B cell (primary cell): ENCODE measurements around the gene DBF4B. TPM values are rescaled to one million over a fixed set of nuclear protein-coding genes. Genes with fewer than 3 reads are reported as not detected.

Experiments used
- ATAC-seq: fragments of 200-7000 bp; cut with Tn5 transposase; one replicate; pipeline ENCODE4 v1.10.0; 2021; ENCODE audit warnings: low read depth, mild to moderate bottlenecking, moderate number of reproducible peaks, moderate library complexity
- CTCF ChIA-PET: fragments of 350-600 bp; sonication (Branson Sonifier 250); formaldehyde crosslinking; loops from one replicate; lab custom pipeline; 2021; ENCODE audit warnings: antibody characterized with exemption, inconsistent platforms; lab: Charles Lee
- POLR2A ChIA-PET: fragments of 350-600 bp; sonication (Branson Sonifier 250); formaldehyde crosslinking; loops from one replicate; lab custom pipeline; 2021; ENCODE audit warnings: antibody characterized with exemption; lab: Charles Lee
- DNase-seq: peaks from one replicate; pipeline ENCODE4 v3.0.0; 2013
- H2AFZ ChIP-seq: 2 replicates; pipeline ENCODE4 v1.6.1; 2012; ENCODE audit warnings: mild to moderate bottlenecking, low read depth, low read length; ENCODE audit not compliant: insufficient read depth, poor library complexity, severe bottlenecking
- H3K27ac ChIP-seq, 2 donors: 1 replicate in 1 of 2; 2 replicates in 1 of 2; pipeline ENCODE4 v1.5.1; 2012 to 2013; ENCODE audit warnings: low read length in 2 of 2, mild to moderate bottlenecking in 2 of 2, moderate library complexity in 1 of 2
- H3K27me3 ChIP-seq, 4 experiments: fragments of 200-600 bp in 1 of 4; sonication (generic) in 1 of 4; replicated peaks in 1 of 4; 1 replicate in 2 of 4; 2 replicates in 2 of 4; pipeline versions ENCODE4 v1.6.1 to v1.7.0; 2013 to 2016; ENCODE audit warnings: low read length in 3 of 4, mild to moderate bottlenecking in 2 of 4, mixed read lengths in 1 of 4, moderate library complexity in 1 of 4; ENCODE audit not compliant: insufficient read depth in 4 of 4, control insufficient read depth in 3 of 4; ENCODE audit errors: control extremely low read depth in 1 of 4
- H3K36me3 ChIP-seq, 2 experiments: replicated peaks in 1 of 2; 1 replicate in 1 of 2; 2 replicates in 1 of 2; pipeline versions ENCODE4 v1.6.1 to v1.7.1; 2013; ENCODE audit warnings: low read length in 1 of 2; ENCODE audit not compliant: insufficient read depth in 2 of 2, control insufficient read depth in 1 of 2; ENCODE audit errors: control extremely low read depth in 1 of 2, extremely low read depth in 1 of 2
- H3K4me1 ChIP-seq, 2 donors: fragments of 200-600 bp in 1 of 2; sonication (generic) in 1 of 2; 1 replicate in 1 of 2; 2 replicates in 1 of 2; pipeline versions ENCODE4 v1.5.1 to v1.6.1; 2013 to 2017; ENCODE audit warnings: low read length in 2 of 2; ENCODE audit not compliant: control insufficient read depth in 2 of 2, insufficient read depth in 2 of 2
- H3K4me2 ChIP-seq: replicated peaks from 2 replicates; pipeline ENCODE3; 2012; ENCODE audit warnings: mild to moderate bottlenecking, low read depth, low read length; ENCODE audit not compliant: poor library complexity, severe bottlenecking
- H3K4me3 ChIP-seq, 5 experiments: fragments of 200-600 bp in 1 of 5; sonication (generic) in 1 of 5; 1 replicate in 3 of 5; 2 replicates in 2 of 5; pipeline versions ENCODE4 v1.5.1 to v1.7.0; 2011 to 2016; ENCODE audit warnings: low read length in 4 of 5, mild to moderate bottlenecking in 4 of 5, low read depth in 2 of 5, control low read depth in 1 of 5, moderate library complexity in 1 of 5; ENCODE audit not compliant: insufficient read depth in 1 of 5; ENCODE audit errors: control extremely low read depth in 1 of 5, extremely low read depth in 1 of 5
- H3K79me2 ChIP-seq: fragments of 200-600 bp; sonication (generic); one replicate; pipeline ENCODE4 v1.6.0; 2016; ENCODE audit warnings: low read length; ENCODE audit not compliant: control insufficient read depth, insufficient read depth
- H3K9ac ChIP-seq: fragments of 200-600 bp; sonication (generic); 2 replicates; pipeline ENCODE4 v1.6.1; 2017; ENCODE audit warnings: mild to moderate bottlenecking, low read length, moderate library complexity
- H3K9me3 ChIP-seq, 3 donors: one replicate each; pipeline versions ENCODE4 v1.6.1 to v1.7.1; 2013; ENCODE audit warnings: low read length in 2 of 3; ENCODE audit not compliant: control insufficient read depth in 2 of 3, insufficient read depth in 1 of 3; ENCODE audit errors: control extremely low read depth in 1 of 3
- H4K20me1 ChIP-seq: 2 replicates; pipeline ENCODE4 v1.6.0; 2012; ENCODE audit warnings: mild to moderate bottlenecking, low read length; ENCODE audit not compliant: insufficient read depth, control insufficient read depth, poor library complexity, severe bottlenecking
- H3K27ac Mint-ChIP-seq: one replicate; pipeline ENCODE4 v1.8.0; 2021; ENCODE audit warnings: mixed read lengths
- H3K27me3 Mint-ChIP-seq: one replicate; pipeline ENCODE4 v1.8.0; 2021; ENCODE audit warnings: mixed read lengths
- H3K4me1 Mint-ChIP-seq: one replicate; pipeline ENCODE4 v1.8.0; 2021; ENCODE audit warnings: mixed read lengths
- H3K4me3 Mint-ChIP-seq: one replicate; pipeline ENCODE4 v1.8.0; 2021; ENCODE audit warnings: mixed read lengths
- H3K9me3 Mint-ChIP-seq: one replicate; pipeline ENCODE4 v1.8.0; 2022; ENCODE audit warnings: mixed read lengths; ENCODE audit not compliant: insufficient read depth
- CTCF ChIP-seq: fragments of 200-600 bp; IDR thresholded peaks from one replicate; pipeline ENCODE4 v1.8.0; 2022; ENCODE audit warnings: antibody characterized with exemption, mild to moderate bottlenecking
- EZH2 ChIP-seq: IDR thresholded peaks from 2 replicates; pipeline ENCODE4 v1.6.1; 2012; ENCODE audit warnings: borderline replicate concordance, low read depth, mild to moderate bottlenecking, moderate library complexity, low read length; ENCODE audit not compliant: insufficient read depth, poor library complexity, severe bottlenecking
- WGBS: methylation state at CpG from one replicate; pipeline ENCODE4 v1.1.5; 2013; ENCODE audit warnings: missing lambda C conversion rate; ENCODE audit not compliant: insufficient coverage; 5-methylcytosine and 5-hydroxymethylcytosine counted together
- intact Hi-C: fragments of 100-400 bp; cut with micrococcal nuclease; formaldehyde crosslinking; loops from one replicate; pipeline ENCODE4 v1.10.0; 2022
- polyA plus RNA-seq: library from polyadenylated mRNA; depleted of rRNA; stranded (reverse); fragments of >200 nt; gene quantifications from 2 replicates; pipeline ENCODE4 v1.2.3, GENCODE V29; 2012
- total RNA-seq, 2 donors: library from RNA; stranded (reverse); fragments of 120-200 nt in 1 of 2; gene quantifications; 1 replicate in 1 of 2; 2 replicates in 1 of 2; pipeline versions ENCODE4 v1.2.3 to v1.2.4, GENCODE V29; 2013 to 2022

DBF4B gene
- total and polyA plus RNA-seq, 2 donors (not counting 1 experiment from before 2014, with no cell fraction given), result 10.9 to 15.9 TPM

DNA sequence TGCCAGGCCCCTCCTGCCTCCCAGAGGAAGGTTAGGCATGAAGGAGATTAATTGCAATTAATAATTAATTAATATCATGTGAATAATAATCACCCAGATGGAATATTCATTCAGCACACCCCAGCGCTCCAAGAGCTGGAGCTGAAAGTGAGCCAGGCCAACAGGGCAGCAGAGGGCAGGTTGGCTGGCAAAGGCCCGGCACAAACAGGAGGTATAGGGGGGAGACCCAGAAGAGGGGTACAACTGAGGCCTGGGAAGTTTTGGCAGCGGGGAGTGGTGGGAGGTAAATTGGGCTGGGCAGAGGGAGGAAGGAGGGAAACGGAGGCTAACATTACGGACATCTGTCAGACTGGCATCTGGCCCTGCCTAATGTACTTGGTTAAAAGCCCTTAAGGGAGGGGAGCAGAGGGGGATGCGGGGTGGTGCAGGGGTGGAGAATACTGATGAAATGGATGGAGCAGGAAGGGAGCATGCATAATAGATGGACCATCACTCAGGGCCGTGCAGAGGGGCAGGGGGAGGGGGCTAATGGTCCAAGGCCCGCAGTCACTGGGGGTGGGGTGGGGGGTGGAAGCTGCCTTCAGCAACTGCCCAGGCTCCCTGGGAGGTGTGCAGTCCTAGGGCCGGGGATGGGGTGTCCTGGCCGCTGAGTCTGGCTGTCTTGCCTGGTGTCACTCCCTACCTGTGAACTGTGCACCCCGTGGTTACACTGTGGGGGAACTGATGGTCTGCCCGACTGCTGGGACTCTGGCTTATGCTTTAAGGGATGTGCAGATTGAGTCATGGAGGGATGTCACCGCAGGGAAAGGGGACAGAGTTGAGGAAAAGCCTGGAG, 52.2 kb downstream of the DBF4B start:
- H3K36me3 ChIP-seq, result no peaks in the 10 kb centered on the region
- no peak overlapping the region for H3K4me2 ChIP-seq
- intact Hi-C loops, result no loop called here
- peaks cover 0 to 45% (median 16%) of the 10 kb centered on the region in 4 experiments for H3K27me3 ChIP-seq
- peak overlapping the region; percentile 63 for H3K4me3 Mint-ChIP-seq
- peaks cover 0 to 6% (median 0%) of the 10 kb centered on the region in 3 donors for H3K9me3 ChIP-seq
- ATAC-seq (no peak), DNase-seq (peak; percentile 6)
- H3K79me2 ChIP-seq, result no peaks in the 10 kb centered on the region
- WGBS, result 86% methylated on average over 10 of the region's 13 CpGs
- no peak overlapping the region for H3K4me3 ChIP-seq
- no peak for TF ChIP-seq EZH2
- TF ChIP-seq CTCF, result no peak
- no peak overlapping the region for H2AFZ ChIP-seq
- CTCF ChIA-PET, result interaction anchor here (0.9 to 1.0 kb wide), 2 partner anchors 13 to 18 kb away, joined by 3 to 4 read pairs; no protein-coding TSS in a partner anchor
- H3K27ac ChIP-seq, result no peak overlapping the region
- no peaks in the 10 kb centered on the region for H4K20me1 ChIP-seq
- peaks cover 11 to 12% of the 10 kb centered on the region in 2 donors for H3K4me1 ChIP-seq
- peaks cover 3% of the 10 kb centered on the region for H3K4me1 Mint-ChIP-seq
- H3K9me3 Mint-ChIP-seq, result no peaks in the 10 kb centered on the region
- POLR2A ChIA-PET, result no interaction called here
- no peak overlapping the region for H3K27ac Mint-ChIP-seq
- H3K27me3 Mint-ChIP-seq, result peaks cover 31% of the 10 kb centered on the region
- H3K9ac ChIP-seq, result no peak overlapping the region
